Muscle layer of colon (tissue), 2 donors: ENCODE results near the gene SEMA4B.

Source experiments
- H3K27ac ChIP-seq: one replicate; pipeline ENCODE4 v1.7.0; 2013; ENCODE audit warnings: low read depth, mild to moderate bottlenecking, low read length, moderate library complexity
- H3K27me3 ChIP-seq, 2 donors: one replicate each; pipeline ENCODE4 v1.7.0; 2013; ENCODE audit warnings: low read length in 2 of 2, mild to moderate bottlenecking in 2 of 2; ENCODE audit not compliant: insufficient read depth in 2 of 2, control insufficient read depth in 1 of 2
- H3K36me3 ChIP-seq: one replicate; pipeline ENCODE4 v1.7.0; 2013; ENCODE audit warnings: mild to moderate bottlenecking, low read length; ENCODE audit not compliant: insufficient read depth
- H3K4me1 ChIP-seq: one replicate; pipeline ENCODE4 v1.7.0; 2013; ENCODE audit warnings: mild to moderate bottlenecking, low read length; ENCODE audit not compliant: insufficient read depth
- H3K4me3 ChIP-seq, 2 donors: one replicate each; pipeline ENCODE4 v1.7.0; 2013; ENCODE audit warnings: low read length in 2 of 2, low read depth in 1 of 2, mild to moderate bottlenecking in 1 of 2, moderate library complexity in 1 of 2
- H3K9ac ChIP-seq: one replicate; pipeline ENCODE4 v1.7.0; 2013; ENCODE audit warnings: low read length
- H3K9me3 ChIP-seq: one replicate; pipeline ENCODE4 v1.7.0; 2013; ENCODE audit warnings: mild to moderate bottlenecking, low read length
- donor health status: abdominal sarcoma.
- donor health status: Adenocarcinoma of cecum.

Gene SEMA4B

GRCh38 chr15:90165157-90165556 is 36.0 kb upstream of the SEMA4B start:
- H3K9ac ChIP-seq: no peak overlapping the region
- no peaks in the 10 kb centered on the region for H3K27me3 ChIP-seq
- no peaks in the 10 kb centered on the region for H3K36me3 ChIP-seq
- peak overlapping the region; percentile 45 for H3K27ac ChIP-seq
- H3K4me1 ChIP-seq: peaks cover 12% of the 10 kb centered on the region
- no peak overlapping the region for H3K4me3 ChIP-seq
- H3K9me3 ChIP-seq: no peaks in the 10 kb centered on the region

GRCh38 chr15:90165659-90166489 is 35.3 kb upstream of the SEMA4B start:
- H3K4me3 ChIP-seq: peak overlapping the region in 1 of 2 donors; percentile 15
- peak overlapping the region; percentile 45 for H3K27ac ChIP-seq
- H3K9me3 ChIP-seq: no peaks in the 10 kb centered on the region
- H3K36me3 ChIP-seq: no peaks in the 10 kb centered on the region
- no peak overlapping the region for H3K9ac ChIP-seq
- H3K4me1 ChIP-seq: peaks cover 12% of the 10 kb centered on the region
- H3K27me3 ChIP-seq: no peaks in the 10 kb centered on the region

DNA sequence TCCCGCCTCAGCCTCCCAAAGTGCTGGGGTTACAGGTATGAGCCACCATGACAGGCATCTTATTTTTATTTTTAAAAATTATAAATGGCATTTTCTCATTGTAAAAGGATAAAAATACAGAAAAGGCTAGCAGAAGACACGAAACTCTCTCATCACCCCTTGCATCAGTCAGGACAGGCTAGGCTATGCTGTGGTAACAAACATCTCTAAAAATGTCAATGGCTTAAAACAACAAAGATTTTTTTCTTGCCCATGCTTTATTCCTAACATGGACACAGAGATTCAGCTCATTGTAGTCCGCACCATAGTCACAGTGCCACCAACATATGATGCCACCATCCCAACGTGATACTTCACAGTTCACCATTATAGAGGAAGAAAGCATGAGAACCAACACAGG is 34.0 kb upstream of the SEMA4B start:
- Histone ChIP-seq H3K9me3 (no peaks in the 10 kb centered on the region), H3K36me3 (no peaks in the 10 kb centered on the region), H3K9ac (no peak overlapping the region), H3K27ac (no peak overlapping the region), H3K4me1 (peaks cover 12% of the 10 kb centered on the region), H3K4me3 (no peak overlapping the region), H3K27me3 (no peaks in the 10 kb centered on the region)

- Histone ChIP-seq H3K27ac (no peak overlapping the region), H3K4me3 (no peak overlapping the region), H3K9ac (no peak overlapping the region), H3K4me1 (peaks cover 16% of the 10 kb centered on the region), H3K9me3 (no peaks in the 10 kb centered on the region), H3K36me3 (no peaks in the 10 kb centered on the region), H3K27me3 (no peaks in the 10 kb centered on the region)
These were observed 29.5 kb upstream of the SEMA4B start for GRCh38 chr15:90171623-90172022.

DNA sequence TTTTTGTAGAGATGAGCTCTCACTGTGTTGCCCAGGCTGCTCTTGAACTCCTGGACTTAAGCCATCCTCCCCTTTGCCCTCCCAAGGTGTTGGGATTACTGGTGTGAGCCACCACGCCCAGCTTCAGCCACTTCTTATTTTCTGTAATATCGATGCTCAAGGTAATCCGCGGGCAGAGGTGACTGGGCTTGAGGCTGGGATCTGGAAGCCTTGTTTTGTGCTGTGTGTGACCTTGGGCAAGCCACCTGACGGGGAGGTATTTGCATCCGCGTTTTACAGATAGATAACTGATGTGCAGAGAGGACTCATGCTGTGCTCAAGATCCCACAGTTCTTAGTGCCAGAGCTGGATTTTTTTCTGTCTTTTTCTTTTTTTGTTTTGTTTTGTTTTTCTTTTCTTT is 27.8 kb upstream of the SEMA4B start:
- Histone ChIP-seq H3K4me3 (no peak overlapping the region), H3K4me1 (peaks cover 16% of the 10 kb centered on the region), H3K36me3 (no peaks in the 10 kb centered on the region), H3K9ac (no peak overlapping the region), H3K27ac (no peak overlapping the region), H3K27me3 (no peaks in the 10 kb centered on the region), H3K9me3 (no peaks in the 10 kb centered on the region)

- Histone ChIP-seq H3K4me3 (no peak overlapping the region), H3K9me3 (no peaks in the 10 kb centered on the region), H3K27me3 (no peaks in the 10 kb centered on the region), H3K27ac (peak overlapping the region; percentile 83), H3K36me3 (no peaks in the 10 kb centered on the region), H3K4me1 (peaks cover 16% of the 10 kb centered on the region), H3K9ac (peak overlapping the region; percentile 21)
These were observed 26.8 kb upstream of the SEMA4B start for GRCh38 chr15:90174140-90174875.

GRCh38 chr15:90177012-90177411 is 24.1 kb upstream of the SEMA4B start:
- H3K9ac ChIP-seq: no peak overlapping the region
- H3K27ac ChIP-seq: no peak overlapping the region
- H3K27me3 ChIP-seq: no peaks in the 10 kb centered on the region
- no peaks in the 10 kb centered on the region for H3K9me3 ChIP-seq
- peaks cover 16% of the 10 kb centered on the region for H3K4me1 ChIP-seq
- no peaks in the 10 kb centered on the region for H3K36me3 ChIP-seq
- no peak overlapping the region for H3K4me3 ChIP-seq

DNA sequence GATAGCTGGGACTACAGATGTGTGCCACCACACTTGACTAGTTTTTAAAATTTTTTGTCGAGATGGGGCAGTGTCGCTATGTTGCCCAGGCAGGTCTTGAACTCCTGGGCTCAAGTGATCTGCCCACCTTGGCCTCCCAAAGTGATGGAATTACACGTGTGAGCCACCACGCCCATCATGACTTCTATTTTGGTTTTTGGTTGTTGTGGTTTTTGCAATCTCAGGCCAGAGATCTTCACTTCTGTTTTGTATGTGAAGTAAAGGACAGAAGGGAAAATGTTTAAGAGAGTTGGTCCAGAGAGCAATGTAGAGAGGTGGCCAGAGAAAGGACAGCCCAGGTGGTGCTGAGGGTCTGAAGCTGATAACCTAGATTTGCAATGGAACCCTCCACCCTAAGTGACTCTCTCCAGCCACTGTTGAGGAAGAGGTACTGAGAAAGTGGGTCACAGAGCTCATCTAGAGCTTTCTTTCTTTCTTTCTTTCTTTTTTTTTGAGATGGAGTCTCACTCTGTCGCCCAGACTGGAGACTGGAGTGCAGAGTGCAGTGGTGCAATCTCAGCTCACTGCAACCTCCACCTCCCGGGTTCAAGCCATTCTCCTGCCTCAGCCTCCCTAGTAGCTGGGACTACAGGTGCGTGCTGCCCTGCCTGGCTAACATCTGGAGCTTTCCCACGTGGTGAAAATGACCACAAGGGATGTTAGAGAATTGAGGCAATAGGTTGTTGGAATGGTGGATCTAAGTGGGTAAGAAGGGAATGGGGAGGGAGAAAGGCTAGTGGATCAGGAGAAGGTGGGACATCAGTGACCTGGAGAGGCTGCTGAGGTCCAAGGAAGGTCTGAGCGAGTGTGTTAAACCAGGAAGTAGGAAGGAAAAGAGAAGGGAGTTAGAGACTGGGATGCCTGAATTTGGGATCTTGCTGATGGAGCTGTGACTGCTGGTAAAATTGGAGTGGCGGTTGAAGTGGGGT is 22.4 kb upstream of the SEMA4B start:
- Histone ChIP-seq H3K4me3 (no peak overlapping the region), H3K4me1 (peaks cover 19% of the 10 kb centered on the region), H3K36me3 (no peaks in the 10 kb centered on the region), H3K27me3 (no peaks in the 10 kb centered on the region), H3K9ac (no peak overlapping the region), H3K27ac (no peak overlapping the region), H3K9me3 (no peaks in the 10 kb centered on the region)

DNA sequence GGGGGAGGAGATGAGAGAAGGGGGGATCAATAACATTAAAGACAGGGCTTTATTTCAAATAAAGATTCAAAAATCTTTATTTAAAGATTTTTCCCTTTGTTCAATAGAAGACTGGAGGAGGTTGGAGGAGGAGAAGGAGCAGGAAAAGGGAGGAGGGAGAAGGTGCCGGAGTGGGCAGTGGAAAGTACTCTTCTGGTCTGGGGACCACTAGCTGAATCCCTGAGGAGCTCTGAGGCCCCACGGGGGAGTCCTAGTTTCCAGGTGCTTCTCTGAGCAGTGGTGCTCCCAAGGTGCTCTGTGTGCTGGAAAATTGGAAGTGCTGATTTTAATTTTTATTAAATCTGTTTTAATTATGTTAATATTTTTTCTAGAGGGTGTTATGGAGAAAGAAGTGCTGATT is 19.4 kb upstream of the SEMA4B start:
- H3K9me3 ChIP-seq: no peaks in the 10 kb centered on the region
- H3K36me3 ChIP-seq: no peaks in the 10 kb centered on the region
- peaks cover 14% of the 10 kb centered on the region for H3K4me1 ChIP-seq
- peak overlapping the region; percentile 41 for H3K27ac ChIP-seq
- no peaks in the 10 kb centered on the region for H3K27me3 ChIP-seq
- no peak overlapping the region for H3K4me3 ChIP-seq
- H3K9ac ChIP-seq: no peak overlapping the region

- Histone ChIP-seq H3K4me3 (peak overlapping the region; percentile 71 to 84), H3K9ac (peak overlapping the region; percentile 27), H3K27me3 (no peaks in the 10 kb centered on the region), H3K27ac (peak overlapping the region; percentile 97), H3K9me3 (no peaks in the 10 kb centered on the region), H3K36me3 (no peaks in the 10 kb centered on the region), H3K4me1 (peaks cover 22% of the 10 kb centered on the region)
These were observed 16.9 kb upstream of the SEMA4B start for GRCh38 chr15:90184119-90184785.
